Inferior parietal cortex (tissue), 1 donor: ENCODE results near the gene ESPNL.

Source experiments
- DNase-seq: peaks from one replicate; pipeline ENCODE4 v3.0.0-alpha.2; 2016; ENCODE audit errors: extremely low spot score

ESPNL gene

GRCh38 chr2:238140721-238141540 lies 40.8 kb downstream of the ESPNL start:
- DNase-seq, result no peak

GRCh38 chr2:238141541-238142318 lies 41.6 kb downstream of the ESPNL start:
- no peak for DNase-seq

DNA sequence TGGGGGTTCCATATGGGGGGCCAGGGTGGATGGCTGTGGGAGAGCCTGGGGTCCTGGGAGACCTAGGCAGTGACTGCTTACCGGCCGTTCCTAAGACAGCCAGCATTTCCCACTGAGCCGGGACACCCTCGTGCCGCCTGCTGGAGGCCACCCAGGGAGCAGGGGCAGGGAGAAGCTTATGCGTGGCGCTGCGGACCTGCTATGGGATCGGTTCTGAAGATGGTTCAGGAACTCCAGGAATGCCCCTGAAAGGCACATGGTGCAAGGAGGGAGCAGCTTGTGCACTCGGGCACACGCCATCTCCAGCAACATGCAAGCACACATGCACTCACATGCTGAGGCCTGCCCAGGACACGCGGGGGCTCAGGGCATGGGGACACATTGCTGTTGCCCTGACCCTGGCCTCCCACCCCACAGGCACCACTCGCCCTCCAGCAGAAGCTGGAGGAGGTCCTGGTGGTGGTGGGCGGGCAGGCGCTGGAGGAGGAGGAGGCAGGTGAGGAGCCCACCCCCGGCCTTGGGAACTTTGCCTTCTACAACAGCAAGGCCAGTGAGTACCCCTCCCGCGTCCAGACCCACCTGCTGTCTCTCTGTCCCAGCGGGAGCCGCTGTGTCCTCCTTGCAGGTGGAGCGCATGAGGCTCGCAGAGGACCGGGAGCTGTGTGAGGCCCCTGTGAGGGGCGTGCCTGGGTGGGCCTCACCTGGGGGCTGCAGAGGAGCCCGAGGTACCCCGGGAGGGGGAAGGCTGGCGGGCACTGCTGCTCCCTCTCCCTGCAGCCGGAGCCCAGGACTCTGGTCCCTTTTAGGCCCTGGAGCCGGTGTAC lies 42.5 kb downstream of the ESPNL start:
- DNase-seq, result no peak

GRCh38 chr2:238143239-238143951 lies 43.3 kb downstream of the ESPNL start:
- DNase-seq, result no peak

DNA sequence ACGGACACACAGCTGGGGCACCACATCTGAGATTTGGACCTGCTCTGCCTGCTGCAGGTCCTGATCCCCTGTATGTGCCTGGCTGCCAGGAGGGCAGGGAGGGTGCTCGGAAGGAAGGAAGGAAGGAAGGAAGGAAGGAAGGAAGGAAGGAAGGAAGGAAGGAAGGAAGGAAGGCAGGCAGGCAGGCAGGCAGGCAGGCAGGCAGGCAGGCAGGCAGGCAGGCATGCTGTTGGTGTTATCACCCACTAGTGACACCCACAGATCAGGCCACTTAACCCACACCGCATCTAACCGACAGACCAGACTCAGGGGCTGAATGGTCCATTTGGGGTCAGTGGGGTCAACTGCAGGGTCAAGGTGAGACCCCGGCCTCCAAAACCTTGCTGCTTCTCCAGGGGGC lies 44.1 kb downstream of the ESPNL start:
- no peak for DNase-seq

DNA sequence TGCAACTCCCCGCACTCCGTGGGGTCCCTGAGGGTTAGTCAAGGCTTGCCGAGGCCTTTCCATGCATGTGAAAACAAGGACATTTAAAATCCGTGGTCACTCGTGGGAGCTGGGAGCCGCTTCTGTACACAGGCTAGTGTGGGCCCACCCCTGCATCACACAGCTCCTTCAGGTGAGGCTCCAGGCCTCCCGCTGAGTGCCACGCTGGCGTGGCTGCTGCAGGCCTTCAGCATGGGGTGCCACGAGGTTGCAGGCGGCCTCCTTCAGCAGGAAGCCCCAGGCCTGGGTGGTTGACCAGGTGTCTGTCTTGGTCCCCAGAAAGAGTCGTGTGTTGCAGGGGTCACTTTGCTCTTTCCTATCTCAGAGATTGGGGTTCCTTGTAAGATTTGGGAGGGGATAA lies 44.9 kb downstream of the ESPNL start:
- DNase-seq, result no peak

DNA sequence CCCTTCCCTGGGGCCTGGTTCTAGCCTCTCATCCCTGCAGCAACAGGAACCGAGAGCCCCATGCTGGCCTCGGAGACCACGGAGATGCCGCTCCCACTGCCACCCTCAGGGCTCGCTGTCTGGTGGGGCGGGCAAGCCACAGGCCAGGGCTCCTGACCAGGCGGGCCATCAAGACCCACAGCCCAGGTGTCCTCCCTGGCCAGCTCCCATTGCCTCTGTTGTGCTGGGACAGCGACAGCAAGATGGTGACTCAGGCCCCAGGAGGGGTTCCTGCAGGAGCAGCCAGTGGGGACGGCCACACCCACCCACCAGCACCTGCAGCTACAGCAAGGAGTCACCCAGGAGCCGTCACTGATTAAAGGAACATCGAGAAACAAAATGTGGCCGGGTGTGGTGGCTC lies 45.7 kb downstream of the ESPNL start:
- no peak for DNase-seq

- DNase-seq, result no peak
Observed at GRCh38 chr2:238146884-238147544, 46.9 kb downstream of the ESPNL start.

DNA sequence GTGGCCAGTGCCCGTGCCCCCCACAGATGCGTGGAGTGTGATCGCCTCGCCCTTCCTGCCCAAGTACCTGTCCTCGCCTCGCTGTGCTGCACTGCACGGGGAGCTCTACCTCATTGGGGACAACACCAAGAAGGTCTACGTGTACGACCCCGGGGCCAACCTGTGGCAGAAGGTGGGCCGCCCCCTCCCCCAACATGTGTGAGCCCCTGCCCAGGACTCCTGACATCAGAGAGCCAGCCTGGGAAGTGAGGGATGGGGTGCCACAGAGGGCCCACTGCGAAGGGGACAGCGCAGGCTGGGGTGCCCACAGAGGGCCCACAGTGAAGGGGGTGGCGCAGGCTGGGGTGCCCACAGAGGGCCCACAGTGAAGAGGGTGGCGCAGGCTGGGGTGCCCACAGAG lies 48.8 kb downstream of the ESPNL start:
- DNase-seq, result no peak

DNA sequence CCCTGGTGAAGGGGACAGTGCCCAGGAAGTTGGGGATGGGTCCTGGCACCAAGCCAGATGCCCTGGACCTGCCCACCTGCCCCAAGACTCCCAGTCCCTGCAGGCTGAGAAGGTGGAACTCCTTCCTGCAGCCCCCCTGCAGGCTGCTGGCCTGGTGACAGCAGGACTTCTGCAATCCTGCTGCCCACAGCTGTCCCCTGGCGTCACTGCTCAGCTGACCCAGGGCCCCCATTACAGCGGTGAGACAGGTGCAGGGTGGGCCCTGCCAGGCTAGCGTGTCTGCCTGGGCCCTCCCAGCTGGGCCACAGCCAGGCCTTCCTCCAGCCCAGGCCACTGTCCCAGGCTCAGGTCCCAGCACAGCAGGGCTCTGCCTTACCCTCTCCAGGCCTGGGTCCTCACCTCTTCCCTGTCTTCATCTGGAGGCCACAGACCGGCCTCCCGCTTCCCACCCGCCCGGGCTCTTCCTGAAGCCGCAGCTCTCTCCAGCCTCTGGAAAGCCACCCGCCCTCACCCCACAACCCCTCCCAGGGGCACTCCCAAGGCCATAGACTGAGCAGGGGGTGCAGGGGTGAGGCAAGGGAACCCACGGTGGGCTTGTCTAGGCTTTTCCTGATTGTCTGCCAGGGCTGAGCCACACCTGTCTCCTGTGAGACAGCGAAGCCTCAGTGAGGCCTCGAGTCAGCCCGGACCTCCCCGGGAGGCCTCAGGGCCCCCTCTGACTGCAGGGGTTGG lies 49.9 kb downstream of the ESPNL start:
- DNase-seq, result no peak

GRCh38 chr2:238150686-238151085 lies 50.5 kb downstream of the ESPNL start:
- DNase-seq, result no peak

DNA sequence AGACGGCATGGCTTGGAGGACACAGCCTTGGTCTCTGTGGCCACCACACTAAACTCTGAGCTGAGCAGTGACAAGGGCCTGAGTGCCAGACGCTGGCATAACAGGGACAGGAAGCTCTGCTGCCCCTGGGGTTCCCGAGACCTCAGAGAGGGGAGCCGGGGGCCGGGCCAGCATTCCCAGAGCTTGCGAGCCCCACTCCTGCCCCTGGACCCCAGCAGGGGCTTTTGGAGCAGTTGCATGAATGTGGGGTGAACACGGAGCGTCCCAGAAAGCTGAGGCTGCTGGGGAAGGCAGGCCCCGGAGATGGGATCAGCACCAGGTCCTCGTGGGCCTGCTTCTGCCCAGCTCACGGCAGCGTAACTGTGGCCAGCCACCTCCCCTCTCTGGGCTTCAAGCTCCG lies 51.1 kb downstream of the ESPNL start:
- DNase-seq, result no peak

DNA sequence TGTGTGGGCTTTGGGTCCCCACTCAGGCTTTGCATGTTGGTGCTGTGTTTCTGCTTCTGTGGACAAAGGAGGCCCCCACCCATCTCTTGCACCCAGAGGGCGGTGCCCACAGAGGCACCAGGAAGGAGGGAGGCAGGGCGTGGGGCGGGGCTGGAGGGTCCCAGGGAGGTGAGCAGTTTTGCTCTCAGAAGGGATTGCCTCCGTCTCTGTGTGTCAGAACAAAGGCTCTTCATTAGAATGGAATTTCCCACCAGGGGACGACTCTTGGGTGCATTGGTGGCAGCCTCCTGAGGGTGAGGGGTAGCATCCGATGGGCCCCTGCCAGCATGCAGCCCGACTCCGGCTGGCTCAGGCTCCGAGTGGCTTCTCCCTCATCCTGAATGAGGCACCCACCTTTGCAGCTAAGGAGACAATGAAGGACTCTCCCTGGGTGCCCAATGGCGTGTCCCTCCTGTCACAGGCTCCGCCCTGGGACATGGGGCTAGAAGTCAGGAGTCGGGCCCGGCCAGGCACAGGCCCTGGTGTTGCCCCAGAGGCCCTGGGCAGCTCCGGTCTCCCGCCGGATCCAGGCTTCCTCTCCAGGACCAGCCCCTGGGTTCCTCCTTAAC lies 51.6 kb downstream of the ESPNL start:
- no peak for DNase-seq

GRCh38 chr2:238152771-238153688 lies 52.9 kb downstream of the ESPNL start:
- no peak for DNase-seq

DNA sequence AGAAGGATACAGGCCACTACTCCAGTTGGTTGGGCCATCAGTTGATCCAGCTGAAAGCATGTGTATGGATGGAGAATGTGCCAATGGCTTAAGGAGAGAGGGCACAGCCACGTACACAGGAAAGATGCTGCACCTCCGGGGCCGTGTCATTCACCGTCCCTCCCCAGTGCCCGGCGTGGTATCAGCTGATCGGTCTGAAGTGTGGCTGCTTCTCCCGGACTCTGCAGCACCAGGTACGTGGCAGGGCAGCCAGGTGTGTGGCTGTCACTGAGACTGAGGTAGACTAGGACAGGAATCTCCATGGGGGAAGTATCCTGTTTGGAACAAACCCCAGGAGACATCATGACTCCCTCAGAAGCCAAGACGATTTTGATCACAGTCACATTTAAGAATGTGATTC lies 54.4 kb downstream of the ESPNL start:
- DNase-seq, result no peak

DNA sequence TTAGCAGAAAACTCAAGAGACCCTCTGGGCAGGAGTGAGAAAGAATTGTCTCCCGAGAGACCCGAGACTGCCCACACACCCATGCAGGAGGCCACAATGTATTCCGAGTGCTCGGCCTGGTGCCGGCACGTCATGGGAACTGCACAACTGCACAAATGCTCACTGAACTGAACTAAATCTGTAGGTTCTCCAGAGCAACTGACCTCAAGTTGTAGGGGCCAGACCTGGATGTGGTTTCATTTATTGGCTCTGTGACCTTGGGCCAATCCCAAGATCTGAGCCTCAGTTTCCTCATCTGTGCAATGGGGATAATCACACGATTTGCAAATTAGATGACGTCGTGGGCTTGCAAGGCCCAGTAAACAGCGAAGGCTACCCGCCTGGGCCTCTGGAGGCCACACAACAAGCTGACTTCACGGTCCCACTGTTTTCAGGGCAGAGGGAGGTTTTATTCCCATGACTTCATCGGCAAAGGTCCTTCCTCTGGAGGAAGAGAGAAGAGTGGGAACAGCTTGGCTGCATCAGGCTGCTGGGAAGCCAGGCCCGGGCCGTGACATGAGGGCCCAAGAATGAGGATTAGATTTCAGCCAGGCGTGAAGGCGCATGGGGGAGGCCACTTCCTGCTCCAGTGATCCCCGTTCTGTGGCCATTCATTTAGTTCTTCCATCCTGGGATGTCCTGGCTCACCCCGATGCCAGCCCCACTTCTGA lies 55.1 kb downstream of the ESPNL start:
- no peak for DNase-seq

DNA sequence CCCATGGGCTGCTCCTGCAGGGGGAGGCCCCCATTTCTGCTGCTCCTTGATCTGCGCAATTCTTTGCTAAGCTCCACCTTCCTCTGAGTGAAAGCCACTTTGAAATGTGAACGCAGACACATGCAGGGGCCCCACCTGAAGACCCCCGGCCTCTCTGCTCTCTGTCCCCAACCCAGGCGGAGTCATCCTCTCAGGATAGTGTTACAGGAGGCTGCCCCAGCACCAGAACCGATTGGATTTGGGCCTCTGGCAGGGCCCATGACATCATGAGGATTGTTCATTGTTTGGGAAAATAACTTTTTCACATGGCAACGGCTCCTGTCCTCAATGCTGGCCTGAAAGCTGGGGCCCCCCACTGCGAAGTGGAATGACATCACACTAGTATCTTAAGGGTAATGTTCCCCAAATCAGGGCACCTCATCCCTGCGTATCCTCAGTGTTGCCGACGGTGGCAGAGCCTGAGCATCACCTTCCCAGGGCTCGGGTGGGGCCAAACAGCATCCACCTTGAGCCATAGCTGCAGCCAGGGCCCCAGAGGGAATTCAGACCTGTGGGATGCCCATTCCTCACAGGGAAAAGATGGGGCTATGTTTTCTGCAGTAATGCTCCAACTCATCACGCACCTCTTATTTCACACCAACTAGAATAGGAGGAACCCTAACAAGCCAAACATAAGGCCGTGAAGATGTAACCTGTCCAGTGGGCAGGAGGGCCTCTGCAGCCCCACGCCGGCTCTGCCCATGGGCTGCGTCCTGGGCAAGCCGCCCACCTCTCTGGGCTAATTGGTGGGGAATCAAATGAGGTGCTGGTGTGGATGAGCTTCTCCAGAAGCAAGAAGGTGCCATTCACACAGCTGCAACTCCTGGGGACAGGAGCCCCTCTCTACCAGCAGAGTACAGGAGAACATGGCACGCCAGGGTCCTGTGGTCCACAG lies 55.9 kb downstream of the ESPNL start:
- DNase-seq, result no peak
